NCI-H1105 treated with DMSO at 0.1 percent for 48 hours (cell line): ENCODE data around the gene AUTS2.

Experiments used
- DNase-seq: peaks from one replicate; lab custom pipeline; 2025; lab: John Stamatoyannopoulos, UW

The AUTS2 gene

GRCh38 chr7:70500261-70500660 lies 902.0 kb downstream of the AUTS2 start:
- no peak for DNase-seq

DNA sequence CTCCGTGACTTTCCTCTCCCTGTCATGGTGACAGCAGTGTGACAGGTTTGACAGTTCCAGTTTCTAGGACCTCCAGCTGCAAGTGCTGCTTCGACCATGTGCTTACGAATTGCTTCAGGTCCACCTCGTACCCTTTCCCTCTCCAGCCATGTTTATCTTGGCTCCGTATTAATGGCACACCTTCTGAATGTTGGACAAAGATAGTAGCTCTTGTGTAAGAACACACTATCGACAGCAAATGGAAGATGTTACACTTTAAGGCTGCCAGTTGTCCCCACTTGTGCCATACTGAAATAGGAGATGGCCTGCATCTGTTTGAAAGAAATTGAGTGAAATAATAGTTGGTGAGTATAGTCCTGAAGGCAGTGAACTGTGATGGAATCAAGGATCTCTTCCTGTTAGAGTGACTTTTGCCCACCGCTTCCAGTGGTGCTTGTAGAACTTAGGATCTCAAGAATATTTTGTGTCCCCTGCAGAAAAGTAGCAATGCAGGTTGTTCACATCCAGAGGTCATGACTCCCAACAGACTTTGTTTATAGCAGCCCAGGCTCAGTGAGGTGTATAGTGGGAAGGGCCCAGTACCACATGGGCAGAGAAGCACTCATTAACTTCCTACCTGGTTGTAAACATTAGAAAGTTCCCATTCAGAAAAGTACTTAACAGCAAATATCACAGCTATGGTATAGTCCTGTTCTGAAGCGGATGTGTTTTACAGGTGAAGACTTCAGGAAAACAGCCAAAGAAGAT lies 904.0 kb downstream of the AUTS2 start:
- no peak for DNase-seq

DNA sequence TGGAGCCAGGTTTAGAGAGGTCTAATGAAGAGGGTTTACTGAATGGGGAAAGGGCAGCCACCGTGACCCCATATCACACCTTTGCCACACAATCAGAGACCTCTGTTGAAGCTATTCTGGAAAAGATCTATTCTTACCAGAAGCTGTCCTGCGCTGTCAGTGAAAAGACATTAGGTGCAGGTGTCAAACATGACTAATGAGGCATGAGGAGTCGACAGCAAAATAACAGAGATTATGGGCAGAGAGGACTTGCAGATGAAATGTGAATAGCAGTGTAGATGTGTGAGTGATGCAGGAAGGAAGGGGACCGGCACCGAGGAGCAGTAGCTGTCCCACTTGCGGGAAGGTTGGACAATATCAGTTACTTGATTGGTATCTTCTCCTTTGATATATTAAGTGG lies 906.0 kb downstream of the AUTS2 start:
- no peak for DNase-seq

- no peak for DNase-seq
These were observed 907.2 kb downstream of the AUTS2 start for GRCh38 chr7:70505468-70505867.

DNA sequence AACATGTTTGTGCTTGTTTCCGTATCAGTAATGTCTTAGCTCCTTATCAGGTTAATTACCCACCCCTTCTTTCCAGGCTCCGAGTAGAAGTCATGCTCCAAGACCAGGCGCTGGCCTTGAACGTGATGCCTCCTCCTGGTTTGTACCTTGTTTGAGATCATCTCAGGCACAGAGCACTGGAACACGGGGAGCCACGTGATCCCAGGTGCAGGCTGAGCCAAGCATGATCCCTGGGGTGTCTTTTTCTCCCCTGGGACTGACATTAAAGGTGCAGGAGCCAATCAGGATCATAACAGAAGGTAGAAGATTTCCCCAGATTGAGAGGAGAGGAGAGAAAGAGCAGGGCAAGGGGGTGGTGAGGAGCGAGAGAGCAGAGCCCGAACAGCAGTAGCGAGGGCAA lies 907.6 kb downstream of the AUTS2 start:
- no peak for DNase-seq

- no peak for DNase-seq
These were observed 908.2 kb downstream of the AUTS2 start for GRCh38 chr7:70506434-70506833.

DNA sequence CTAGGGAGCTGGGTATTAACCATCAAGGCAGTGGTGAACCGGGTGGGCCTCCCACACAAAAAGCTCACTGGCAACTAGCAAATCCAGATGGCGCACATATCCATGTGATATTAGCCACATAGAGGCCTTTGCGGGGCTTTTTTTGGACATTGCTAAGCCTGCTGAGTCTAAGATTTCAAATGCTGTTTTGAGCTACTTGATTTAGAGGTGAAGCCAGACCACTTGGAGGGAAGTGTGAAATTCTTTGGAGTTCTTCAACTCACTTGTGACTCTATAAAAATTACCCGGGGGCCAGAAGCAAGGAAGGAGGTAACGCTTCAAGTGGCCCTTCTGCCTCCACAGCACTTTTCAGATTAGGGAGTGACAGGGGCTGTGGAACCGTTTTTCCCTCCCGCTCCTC lies 913.9 kb downstream of the AUTS2 start:
- DNase-seq, result no peak

GRCh38 chr7:70512761-70513160 lies 914.5 kb downstream of the AUTS2 start:
- DNase-seq, result peak; percentile 68

DNA sequence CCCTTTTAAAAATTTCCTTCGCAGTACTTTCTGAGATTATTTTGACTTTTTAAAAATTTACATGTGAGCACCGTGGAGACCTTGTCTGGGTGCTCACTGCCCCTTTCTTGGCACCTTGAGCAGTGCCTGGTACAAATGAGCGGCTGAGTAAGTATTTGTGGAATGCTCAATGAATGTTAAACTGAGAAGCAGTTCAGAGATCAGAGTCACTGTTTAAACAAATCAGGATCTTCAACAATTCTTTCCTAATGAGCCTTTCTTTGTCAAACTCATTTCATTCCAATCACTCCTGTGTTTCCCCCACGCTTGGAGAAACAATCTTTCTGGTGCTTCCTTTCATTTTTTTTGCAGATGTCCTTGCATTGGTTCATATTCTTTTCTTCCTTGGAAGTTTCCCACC lies 922.3 kb downstream of the AUTS2 start:
- DNase-seq, result no peak

DNA sequence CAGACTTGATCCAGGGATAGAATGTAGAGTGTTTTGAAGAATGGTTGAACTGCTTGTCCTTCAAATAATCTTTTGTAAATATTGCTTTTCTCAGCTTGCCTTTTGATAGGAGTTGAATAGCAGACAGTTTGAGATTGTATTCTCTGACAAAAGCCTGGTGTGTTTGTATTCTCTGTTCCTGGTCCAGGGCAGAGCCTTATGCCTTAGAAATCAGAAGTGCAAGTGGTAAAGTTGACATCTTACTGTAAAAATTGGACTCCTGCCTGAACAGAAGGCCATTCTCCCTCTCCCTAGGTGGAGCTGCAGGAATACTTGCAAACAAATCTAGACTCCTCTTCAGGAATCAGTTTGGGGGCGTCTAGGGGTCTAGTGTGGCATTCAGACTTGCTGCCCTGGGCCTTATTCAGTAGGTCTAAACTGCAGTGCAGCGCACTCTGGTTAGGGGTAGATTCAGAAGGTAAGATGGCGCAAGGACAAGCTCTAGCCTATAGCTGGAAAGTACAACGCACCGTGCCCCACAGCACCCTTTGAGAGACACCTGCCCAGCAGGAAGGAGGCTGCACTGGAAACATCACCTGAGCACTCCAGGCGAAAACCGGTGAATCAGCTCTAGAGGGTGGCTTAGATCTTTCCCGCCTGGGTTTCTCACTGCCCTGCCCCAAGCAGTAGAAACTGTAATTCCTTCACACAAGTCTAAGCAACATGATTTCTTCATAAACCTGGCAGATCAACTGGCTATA lies 925.1 kb downstream of the AUTS2 start:
- DNase-seq, result no peak

- DNase-seq, result no peak
These were observed 925.7 kb downstream of the AUTS2 start for GRCh38 chr7:70523989-70524351.

DNA sequence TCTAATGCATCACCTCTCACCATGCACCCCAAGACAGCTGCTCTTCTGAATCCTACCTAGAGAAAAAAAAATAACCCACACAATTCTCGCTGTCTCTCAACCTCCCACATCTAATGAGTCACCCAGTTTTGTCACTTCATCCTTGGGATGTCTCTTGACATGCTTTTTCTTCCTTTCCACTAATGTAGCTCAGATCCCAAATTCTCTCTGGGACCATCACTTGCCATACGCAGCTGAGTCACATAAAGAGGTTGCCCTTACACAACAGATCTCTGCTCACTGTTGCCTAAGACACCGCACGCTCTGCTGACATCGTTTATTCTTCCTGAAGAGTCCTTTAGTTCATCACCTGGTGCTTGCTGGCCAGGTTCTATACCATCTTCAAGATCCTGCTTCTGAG lies 927.7 kb downstream of the AUTS2 start:
- no peak for DNase-seq

DNA sequence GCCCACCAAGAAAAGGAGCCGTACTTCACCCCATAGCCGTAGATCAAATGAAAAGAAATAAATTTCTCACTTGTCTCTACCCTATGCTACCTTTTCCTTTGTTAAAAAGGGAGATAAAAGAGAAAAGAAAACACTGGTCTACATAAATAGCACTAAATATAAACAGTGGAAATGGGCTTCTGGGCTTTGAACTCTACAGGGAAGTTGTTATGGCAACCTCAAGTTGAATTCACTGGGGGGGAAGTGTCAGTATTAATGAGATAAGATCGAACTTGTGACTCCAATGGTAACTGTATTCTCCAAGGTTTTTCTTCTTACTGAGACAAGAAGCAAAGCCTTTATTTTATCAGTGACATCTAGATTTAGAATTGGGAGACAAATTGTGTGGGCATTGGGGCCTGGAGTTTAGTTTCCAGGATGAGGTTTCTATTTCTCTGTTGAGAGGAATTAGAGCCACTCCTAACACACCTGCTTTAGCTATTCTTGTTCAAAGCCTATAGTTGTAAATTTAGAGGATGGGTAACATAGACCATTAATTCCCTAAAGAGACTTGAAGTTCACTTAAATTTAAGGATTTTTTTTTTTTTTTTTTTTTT lies 929.3 kb downstream of the AUTS2 start:
- no peak for DNase-seq

GRCh38 chr7:70529436-70529835 lies 931.2 kb downstream of the AUTS2 start:
- no peak for DNase-seq

DNA sequence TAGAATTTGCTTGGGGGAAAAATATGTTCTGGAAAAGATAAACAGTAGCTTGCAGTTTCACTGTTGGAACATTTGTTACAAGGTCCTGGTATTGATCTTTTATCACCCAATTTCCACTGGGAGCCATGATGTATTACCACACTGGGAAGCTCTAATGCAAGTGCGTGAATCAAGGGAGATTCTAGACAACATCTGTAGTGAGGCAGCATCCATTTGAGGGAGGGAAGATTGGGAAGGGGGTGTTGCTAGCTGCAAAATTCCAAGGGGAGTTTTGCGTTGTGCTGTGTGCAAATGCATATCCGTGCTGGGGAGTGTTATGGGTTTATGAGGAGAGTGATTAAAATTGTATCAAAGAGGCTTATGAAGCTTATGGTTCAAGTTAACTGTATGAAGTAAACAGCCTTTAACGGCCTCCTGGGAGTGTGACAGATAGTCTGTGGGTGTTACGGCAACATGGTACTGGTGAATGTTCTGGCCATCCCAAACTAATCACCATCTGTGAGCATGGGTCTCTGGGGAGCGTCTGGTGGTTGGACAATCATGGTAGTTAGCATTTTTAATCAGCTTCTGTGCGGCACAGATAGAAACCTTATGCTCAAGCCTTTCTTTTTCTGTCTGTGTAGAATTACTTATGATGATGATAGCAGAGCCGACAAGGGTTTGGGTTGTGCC lies 931.8 kb downstream of the AUTS2 start:
- no peak for DNase-seq

- DNase-seq, result no peak
These were observed 935.3 kb downstream of the AUTS2 start for GRCh38 chr7:70533614-70534013.

- no peak for DNase-seq
These were observed 940.9 kb downstream of the AUTS2 start for GRCh38 chr7:70539205-70539604.

DNA sequence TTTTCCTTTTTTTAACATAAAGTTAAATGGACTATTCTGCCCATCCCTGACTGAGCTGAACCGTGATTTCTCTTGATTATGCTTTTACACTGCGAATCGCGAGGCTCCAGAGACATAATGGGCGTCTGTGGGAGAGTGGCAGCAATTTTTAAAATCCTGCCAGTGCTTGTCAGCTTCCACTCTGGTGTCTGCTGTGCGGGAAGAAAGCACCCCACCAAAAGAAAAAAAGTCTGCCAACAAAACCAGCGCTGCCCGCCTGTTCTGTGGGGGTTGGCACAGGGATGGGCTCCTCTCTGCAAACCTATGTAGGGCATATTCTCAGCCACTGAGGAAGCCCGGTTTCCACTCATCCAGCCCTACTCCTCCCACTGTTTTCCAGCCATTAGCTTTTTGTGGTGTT lies 941.3 kb downstream of the AUTS2 start:
- no peak for DNase-seq

DNA sequence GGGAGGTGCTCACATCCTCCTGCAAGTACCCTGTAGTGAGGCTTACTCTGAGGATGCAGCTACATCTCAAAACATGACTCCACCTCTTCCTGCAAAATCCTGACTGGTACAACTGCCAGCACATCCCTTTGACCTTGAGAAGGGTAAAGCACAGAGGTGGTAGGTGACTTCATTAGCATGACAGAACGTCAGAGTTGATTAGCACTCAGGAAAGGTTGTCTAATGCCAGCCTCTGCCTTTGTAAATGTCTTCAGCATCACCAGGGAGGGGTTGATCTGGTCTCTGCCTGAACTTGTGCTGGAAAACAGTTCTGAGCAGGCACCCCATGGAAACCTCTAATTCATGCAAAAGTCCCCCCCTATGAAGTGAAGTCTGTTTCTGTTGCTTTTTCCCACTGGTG lies 942.4 kb downstream of the AUTS2 start:
- DNase-seq, result no peak

- DNase-seq, result no peak
These were observed 944.6 kb downstream of the AUTS2 start for GRCh38 chr7:70542750-70543376.

GRCh38 chr7:70544016-70544415 lies 945.7 kb downstream of the AUTS2 start:
- DNase-seq, result no peak

GRCh38 chr7:70545214-70545613 lies 946.9 kb downstream of the AUTS2 start:
- no peak for DNase-seq
